HepG2 (cell line): ENCODE measurements around the gene LMBRD2. TPM values are rescaled to one million over a fixed set of nuclear protein-coding genes. Genes with fewer than 3 reads are reported as not detected.

ENCODE experiments used
- HMG20B ChIP-seq: conservative IDR thresholded peaks from 2 replicates; pipeline ENCODE4 v1.6.1; 2016; ENCODE audit warnings: missing genetic modification reagents, missing compliant biosample characterization
- MLXIP ChIP-seq: sonication (generic); formaldehyde crosslinking; IDR thresholded peaks from 2 replicates; pipeline ENCODE4 v1.9.0; 2021; ENCODE audit warnings: missing genetic modification reagents, borderline replicate concordance
- SMC3 ChIP-seq: IDR thresholded peaks from 2 replicates; pipeline ENCODE4 v1.6.1; 2011; ENCODE audit warnings: low read length, improper control_type of control experiment
- ZBED4 ChIP-seq: sonication (generic); formaldehyde crosslinking; IDR thresholded peaks from 2 replicates; pipeline ENCODE4 v1.4.0; 2020; ENCODE audit warnings: missing genetic modification reagents, borderline replicate concordance
- ZNF614 ChIP-seq: IDR thresholded peaks from 2 replicates; pipeline ENCODE4 v1.6.1; 2018; ENCODE audit warnings: missing biosample characterization, missing genetic modification reagents, inconsistent platforms, borderline replicate concordance
- ZNF775 ChIP-seq: sonication (generic); formaldehyde crosslinking; IDR thresholded peaks from 2 replicates; pipeline ENCODE4 v1.4.0; 2020; ENCODE audit warnings: missing genetic modification reagents, mild to moderate bottlenecking, moderate library complexity, borderline replicate concordance
- polyA plus RNA-seq, 8 experiments: library from polyadenylated mRNA; depleted of rRNA in 3 of 8; stranded (reverse) in 7 of 8; unstranded in 1 of 8; fragments of >200 nt; fragmentation: Illumina TruSeq in 4 of 8; extraction: Trizol in 4 of 8; gene quantifications; 2 replicates each; pipeline versions ENCODE4 v1.2.1 to v1.2.3, GENCODE V29; 2011 to 2016; ENCODE audit warnings: low read depth in 4 of 8, missing spikeins in 1 of 8, mixed read lengths in 1 of 8; ENCODE audit not compliant: insufficient read depth in 1 of 8
- total RNA-seq, 5 experiments: library from RNA; depleted of rRNA; stranded (reverse); fragments of >200 nt; fragmentation: Illumina TruSeq; extraction: Trizol; gene quantifications; 2 replicates each; pipeline ENCODE4 v1.2.3, GENCODE V29; 2016; ENCODE audit warnings: low read depth in 1 of 5

LMBRD2 gene
- total and polyA plus RNA-seq, 2 of the 13 experiments (the other 11 are each of a cell fraction or from before 2014, with no cell fraction given), result 2.0 to 4.7 TPM

- TF ChIP-seq MLXIP (CRISPR knock-in tag), result no peak
- no peak for TF ChIP-seq HMG20B
- no peak for TF ChIP-seq ZBED4 (CRISPR knock-in tag)
- peak; percentile 48; the same call in 1 of the 2 replicates for TF ChIP-seq ZNF614 (CRISPR knock-in tag)
- TF ChIP-seq SMC3, result peak; percentile 22; the same call in 1 of the 2 replicates
- TF ChIP-seq ZNF775 (CRISPR knock-in tag), result no peak
- TF ChIP-seq, all 625 proteins: peak for 3
Measured at GRCh38 chr5:36089989-36090388, 61.7 kb downstream of the LMBRD2 start (continued).
